ENCODE results near the gene RASL11A.
"Not testable (repeated sequence)": the region's sequence is repeated elsewhere in the genome, so short reads cannot be mapped to it uniquely, and the experiment has no call there.

The RASL11A gene

DNA sequence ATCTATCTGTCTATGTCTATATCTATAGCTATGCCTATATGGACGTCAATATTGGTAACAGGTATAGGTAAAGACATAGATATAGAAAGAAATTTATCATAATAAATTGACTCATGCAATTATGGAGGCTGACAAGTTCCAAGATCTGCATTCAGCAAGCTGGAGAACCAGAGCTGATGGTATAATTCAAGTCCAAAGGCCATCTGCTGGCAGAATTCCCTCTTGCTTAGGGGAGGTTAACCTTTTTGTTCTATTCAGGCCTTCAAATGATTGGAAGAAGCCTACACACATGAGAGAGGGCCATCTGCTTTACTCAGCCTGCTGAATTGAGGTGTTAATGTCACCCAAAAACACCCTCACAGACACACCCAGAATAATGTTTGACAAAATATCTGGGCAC lies 10.8 kb downstream of the RASL11A start:
- no CpG with 5 or more reads among the region's 1 CpG for WGBS, 2 experiments
- H3K36me3 ChIP-seq (ENCODE audit: control insufficient read depth, insufficient read depth, low read length) = no peaks in the 10 kb centered on the region

DNA sequence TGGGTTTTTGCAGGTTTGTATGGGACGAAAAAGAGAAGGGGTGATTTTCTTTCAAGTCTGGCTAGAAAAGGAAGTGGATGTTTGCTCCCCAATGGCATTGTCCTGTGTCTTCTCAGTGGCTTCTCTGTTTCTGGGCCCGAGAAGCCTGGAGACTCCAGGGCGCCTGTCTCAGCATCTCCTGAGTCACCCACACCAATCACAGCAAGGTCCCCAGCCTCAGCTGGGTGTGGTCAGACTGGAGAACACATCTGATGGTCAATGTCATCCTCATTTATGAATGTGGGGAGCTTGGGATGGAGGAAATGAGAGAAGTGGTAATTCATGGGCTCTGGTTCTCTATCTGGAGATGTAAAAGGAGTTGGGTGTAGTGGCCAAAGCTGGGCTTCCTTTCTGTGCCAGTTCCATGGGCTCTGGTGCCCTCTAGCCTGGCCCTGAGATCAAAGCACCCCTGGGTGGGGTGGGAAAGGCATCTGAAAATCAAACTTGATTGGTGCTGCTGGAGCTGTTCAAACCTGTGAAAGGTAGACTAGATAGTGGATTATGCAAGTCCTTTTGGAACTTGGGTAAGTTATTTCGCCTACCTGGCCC lies 13.4 kb downstream of the RASL11A start:
- Histone ChIP-seq H3K4me3 (ENCODE audit: insufficient read depth, low read depth, low read length) (no peak overlapping the region), H3K27me3 (ENCODE audit: control insufficient read depth, insufficient read depth, low read length, poor library complexity, severe bottlenecking) (no peaks in the 10 kb centered on the region), H3K27ac (ENCODE audit: insufficient read depth, low read depth, low read length, poor library complexity, severe bottlenecking) (no peak overlapping the region), H3K36me3 (ENCODE audit: control insufficient read depth, insufficient read depth, low read length) (no peaks in the 10 kb centered on the region), H3K9me3 (ENCODE audit: control insufficient read depth, low read length) (no peaks in the 10 kb centered on the region), H3K4me1 (ENCODE audit: control insufficient read depth, insufficient read depth, low read length) (no peaks in the 10 kb centered on the region)
- WGBS, 2 experiments = 94 to 95% methylated on average over 4 of the region's 4 CpGs

More for the DNA sequence above, 10.8 kb downstream of the RASL11A start:
- no peaks in the 10 kb centered on the region for H3K27me3 ChIP-seq (ENCODE audit: control insufficient read depth, insufficient read depth, low read length, poor library complexity, severe bottlenecking)
- no peak overlapping the region for H3K27ac ChIP-seq (ENCODE audit: insufficient read depth, low read depth, low read length, poor library complexity, severe bottlenecking)
- no peak overlapping the region for H3K4me3 ChIP-seq (ENCODE audit: insufficient read depth, low read depth, low read length)
- no peaks in the 10 kb centered on the region for H3K9me3 ChIP-seq (ENCODE audit: control insufficient read depth, low read length)
- H3K4me1 ChIP-seq (ENCODE audit: control insufficient read depth, insufficient read depth, low read length) = no peaks in the 10 kb centered on the region

DNA sequence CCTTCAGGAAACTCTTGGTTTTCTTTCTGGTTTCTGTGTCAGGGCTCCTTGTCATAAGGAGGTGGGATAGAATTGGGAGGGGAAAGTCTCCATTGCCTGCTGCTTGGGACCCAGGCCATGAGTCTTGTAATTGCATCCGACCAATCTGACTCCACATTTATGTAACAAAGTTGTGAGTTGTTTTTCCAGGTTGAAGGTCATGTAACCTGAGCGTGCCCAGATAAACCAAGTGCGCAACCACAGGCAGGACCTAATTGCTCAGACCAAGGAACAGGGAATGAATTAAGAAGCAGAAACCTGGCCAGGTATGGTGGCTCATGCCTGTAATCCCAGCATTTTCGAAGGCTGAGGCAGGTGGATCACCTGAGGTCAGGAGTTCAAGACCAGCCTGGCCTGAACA lies 17.8 kb downstream of the RASL11A start:
- Histone ChIP-seq H3K4me1 (ENCODE audit: control insufficient read depth, insufficient read depth, low read length) (no peaks in the 10 kb centered on the region), H3K36me3 (ENCODE audit: control insufficient read depth, insufficient read depth, low read length) (no peaks in the 10 kb centered on the region), H3K27me3 (ENCODE audit: control insufficient read depth, insufficient read depth, low read length, poor library complexity, severe bottlenecking) (no peaks in the 10 kb centered on the region), H3K9me3 (ENCODE audit: control insufficient read depth, low read length) (no peaks in the 10 kb centered on the region), H3K27ac (ENCODE audit: insufficient read depth, low read depth, low read length, poor library complexity, severe bottlenecking) (no peak overlapping the region), H3K4me3 (ENCODE audit: insufficient read depth, low read depth, low read length) (no peak overlapping the region)
- 83 to 95% methylated on average over 4 of the region's 4 CpGs for WGBS, 2 experiments

DNA sequence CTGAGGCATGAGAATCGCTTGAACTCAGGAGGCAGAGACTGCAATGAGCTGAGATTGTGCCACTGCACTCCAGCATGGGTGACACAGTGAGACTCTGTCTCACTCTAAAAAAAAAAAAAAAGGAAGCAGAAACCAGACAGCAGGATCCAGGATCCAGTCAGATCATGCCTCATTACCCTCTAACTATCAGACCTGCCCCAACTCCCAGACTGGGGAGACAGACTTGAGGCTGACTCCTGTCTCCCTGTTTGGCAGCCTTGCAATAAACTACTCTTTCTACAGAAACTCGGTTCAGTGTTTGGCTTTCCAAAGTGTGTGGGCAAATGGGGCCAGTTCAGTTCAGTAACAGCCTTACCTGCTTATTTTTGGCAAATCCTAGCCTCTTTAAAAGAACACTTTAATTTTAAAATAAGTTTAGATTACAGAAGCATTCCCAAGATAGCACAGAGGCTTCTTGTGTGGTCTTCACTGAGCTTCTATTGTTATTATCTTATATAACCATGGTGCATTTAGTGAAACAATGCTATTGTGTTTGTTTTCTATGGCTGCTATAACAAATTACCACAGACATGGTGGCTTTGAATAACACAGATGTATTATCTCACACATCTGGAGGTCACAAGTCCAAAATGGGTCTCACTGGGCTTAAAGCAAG lies 18.5 kb downstream of the RASL11A start:
- 85 to 89% methylated on average over 2 of the region's 2 CpGs for WGBS, 2 experiments
- Histone ChIP-seq H3K9me3 (ENCODE audit: control insufficient read depth, low read length) (no peaks in the 10 kb centered on the region), H3K27ac (ENCODE audit: insufficient read depth, low read depth, low read length, poor library complexity, severe bottlenecking) (no peak overlapping the region), H3K4me3 (ENCODE audit: insufficient read depth, low read depth, low read length) (no peak overlapping the region), H3K4me1 (ENCODE audit: control insufficient read depth, insufficient read depth, low read length) (no peaks in the 10 kb centered on the region), H3K36me3 (ENCODE audit: control insufficient read depth, insufficient read depth, low read length) (no peaks in the 10 kb centered on the region), H3K27me3 (ENCODE audit: control insufficient read depth, insufficient read depth, low read length, poor library complexity, severe bottlenecking) (no peaks in the 10 kb centered on the region)

DNA sequence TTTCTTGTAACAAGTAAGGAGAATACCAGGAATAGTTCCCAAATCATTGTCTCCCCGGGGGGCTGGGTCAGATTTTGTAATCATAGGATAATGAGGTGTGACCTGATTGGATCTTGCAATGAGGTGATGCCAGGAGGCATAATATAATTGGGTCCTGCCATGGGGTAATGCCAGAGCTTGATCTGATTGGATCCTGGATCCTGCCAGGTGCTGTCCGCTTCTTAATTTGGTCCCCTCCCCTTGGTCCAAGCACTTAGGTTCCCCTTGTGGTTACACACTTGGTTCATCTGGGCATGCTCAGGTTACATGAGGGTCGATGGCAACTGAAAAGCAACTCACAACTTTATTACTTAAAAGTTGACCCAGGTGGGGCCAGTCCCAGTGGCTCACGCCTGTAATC lies 20.1 kb downstream of the RASL11A start:
- no peaks in the 10 kb centered on the region for H3K4me1 ChIP-seq (ENCODE audit: control insufficient read depth, insufficient read depth, low read length)
- no peak overlapping the region for H3K27ac ChIP-seq (ENCODE audit: insufficient read depth, low read depth, low read length, poor library complexity, severe bottlenecking)
- 88 to 95% methylated on average over 4 of the region's 4 CpGs for WGBS, 2 experiments
- H3K36me3 ChIP-seq (ENCODE audit: control insufficient read depth, insufficient read depth, low read length) = no peaks in the 10 kb centered on the region
- H3K4me3 ChIP-seq (ENCODE audit: insufficient read depth, low read depth, low read length) = no peak overlapping the region
- no peaks in the 10 kb centered on the region for H3K27me3 ChIP-seq (ENCODE audit: control insufficient read depth, insufficient read depth, low read length, poor library complexity, severe bottlenecking)
- no peaks in the 10 kb centered on the region for H3K9me3 ChIP-seq (ENCODE audit: control insufficient read depth, low read length)

DNA sequence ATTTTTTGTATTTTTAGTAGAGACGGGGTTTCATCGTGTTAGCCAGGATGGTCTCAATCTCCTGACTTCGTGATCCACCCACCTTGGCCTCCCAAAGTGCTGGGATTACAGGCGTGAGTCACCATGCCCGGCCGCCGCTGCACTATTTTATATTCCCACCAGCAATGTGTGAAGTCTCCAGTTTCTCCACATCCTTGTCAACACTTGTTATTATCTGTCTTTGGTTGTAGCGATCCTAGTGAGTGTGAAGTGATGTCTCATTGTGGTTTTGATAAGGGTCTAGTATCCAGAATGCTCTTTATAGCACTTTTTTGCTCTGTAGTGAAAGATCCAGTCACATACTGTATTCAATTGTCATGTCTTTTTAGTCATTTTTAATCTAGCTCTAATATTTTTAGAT lies 21.3 kb downstream of the RASL11A start:
- H3K27ac ChIP-seq (ENCODE audit: insufficient read depth, low read depth, low read length, poor library complexity, severe bottlenecking); H3K9me3 ChIP-seq (ENCODE audit: control insufficient read depth, low read length); H3K27me3 ChIP-seq (ENCODE audit: control insufficient read depth, insufficient read depth, low read length, poor library complexity, severe bottlenecking); H3K36me3 ChIP-seq (ENCODE audit: control insufficient read depth, insufficient read depth, low read length); H3K4me3 ChIP-seq (ENCODE audit: insufficient read depth, low read depth, low read length); H3K4me1 ChIP-seq (ENCODE audit: control insufficient read depth, insufficient read depth, low read length): not testable (repeated sequence)
- 94% methylated on average over 8 of the region's 8 CpGs for WGBS, 2 experiments

DNA sequence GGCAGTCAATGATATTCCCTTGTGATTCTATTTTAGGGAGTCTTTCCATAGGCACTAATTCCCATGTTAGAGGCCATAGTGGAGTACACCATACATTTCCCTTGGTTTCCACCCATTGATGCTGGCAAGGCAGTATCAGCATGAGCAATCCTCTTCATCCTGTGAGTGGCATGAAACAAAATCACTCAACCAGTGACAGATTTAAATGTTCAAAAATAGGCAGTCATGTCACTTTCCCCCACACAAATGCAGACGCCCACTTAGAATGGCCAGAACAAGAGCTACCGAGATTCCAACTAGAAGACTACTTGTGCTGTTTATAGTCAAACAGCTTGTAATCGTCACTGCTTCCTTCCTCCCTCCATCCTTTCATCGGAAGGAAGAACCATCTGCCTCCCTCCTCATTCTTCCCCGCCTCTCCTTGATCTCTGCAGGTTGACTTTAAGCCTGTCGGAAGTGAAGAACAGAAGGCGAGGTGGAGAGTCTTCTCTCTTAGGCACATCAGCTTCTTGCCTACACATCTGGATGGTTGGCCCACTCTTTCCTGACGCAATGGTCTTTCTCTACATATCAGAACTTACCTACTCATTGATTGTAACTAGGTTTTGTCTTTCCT lies 22.6 kb downstream of the RASL11A start:
- H3K9me3 ChIP-seq (ENCODE audit: control insufficient read depth, low read length) = no peaks in the 10 kb centered on the region
- H3K4me1 ChIP-seq (ENCODE audit: control insufficient read depth, insufficient read depth, low read length) = no peaks in the 10 kb centered on the region
- H3K4me3 ChIP-seq (ENCODE audit: insufficient read depth, low read depth, low read length) = no peak overlapping the region
- no peaks in the 10 kb centered on the region for H3K36me3 ChIP-seq (ENCODE audit: control insufficient read depth, insufficient read depth, low read length)
- no peaks in the 10 kb centered on the region for H3K27me3 ChIP-seq (ENCODE audit: control insufficient read depth, insufficient read depth, low read length, poor library complexity, severe bottlenecking)
- 85% methylated on average over 8 of the region's 8 CpGs for WGBS, 2 experiments
- no peak overlapping the region for H3K27ac ChIP-seq (ENCODE audit: insufficient read depth, low read depth, low read length, poor library complexity, severe bottlenecking)

DNA sequence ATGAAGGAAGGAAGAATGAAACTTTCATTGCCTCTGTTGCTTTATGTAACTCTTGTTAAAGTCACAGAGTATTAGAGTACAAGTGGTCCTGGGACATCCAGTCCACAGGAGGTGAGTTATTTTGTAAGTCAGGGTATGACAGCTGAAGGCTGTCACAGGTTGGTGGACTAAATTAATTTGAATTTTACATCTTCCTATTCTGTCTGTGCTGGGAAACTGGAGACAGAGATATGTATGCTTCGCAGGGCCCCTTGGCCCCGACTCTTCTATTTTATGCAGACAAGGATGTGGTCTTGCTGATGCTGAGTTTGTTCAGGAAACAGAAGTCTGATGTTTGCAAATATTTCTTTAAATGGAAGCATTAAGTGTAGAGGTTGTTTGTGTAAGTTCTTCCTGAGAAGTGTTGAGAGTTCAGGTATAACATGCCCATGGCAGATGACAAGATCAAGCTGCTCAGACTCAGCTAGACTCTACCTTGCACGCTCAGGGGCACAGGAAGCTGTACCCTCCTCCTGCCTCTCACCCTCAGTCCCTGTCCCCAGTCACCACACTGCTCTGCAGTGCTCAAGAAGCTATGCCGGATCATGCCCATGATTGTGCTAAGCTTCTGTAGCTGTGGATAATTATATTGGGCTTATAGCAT lies 23.4 kb downstream of the RASL11A start:
- H3K4me1 ChIP-seq (ENCODE audit: control insufficient read depth, insufficient read depth, low read length) = no peaks in the 10 kb centered on the region
- no peaks in the 10 kb centered on the region for H3K9me3 ChIP-seq (ENCODE audit: control insufficient read depth, low read length)
- no peak overlapping the region for H3K4me3 ChIP-seq (ENCODE audit: insufficient read depth, low read depth, low read length)
- H3K27ac ChIP-seq (ENCODE audit: insufficient read depth, low read depth, low read length, poor library complexity, severe bottlenecking) = no peak overlapping the region
- no peaks in the 10 kb centered on the region for H3K27me3 ChIP-seq (ENCODE audit: control insufficient read depth, insufficient read depth, low read length, poor library complexity, severe bottlenecking)
- H3K36me3 ChIP-seq (ENCODE audit: control insufficient read depth, insufficient read depth, low read length) = no peaks in the 10 kb centered on the region
- 92 to 95% methylated on average over 4 of the region's 4 CpGs for WGBS, 2 experiments

DNA sequence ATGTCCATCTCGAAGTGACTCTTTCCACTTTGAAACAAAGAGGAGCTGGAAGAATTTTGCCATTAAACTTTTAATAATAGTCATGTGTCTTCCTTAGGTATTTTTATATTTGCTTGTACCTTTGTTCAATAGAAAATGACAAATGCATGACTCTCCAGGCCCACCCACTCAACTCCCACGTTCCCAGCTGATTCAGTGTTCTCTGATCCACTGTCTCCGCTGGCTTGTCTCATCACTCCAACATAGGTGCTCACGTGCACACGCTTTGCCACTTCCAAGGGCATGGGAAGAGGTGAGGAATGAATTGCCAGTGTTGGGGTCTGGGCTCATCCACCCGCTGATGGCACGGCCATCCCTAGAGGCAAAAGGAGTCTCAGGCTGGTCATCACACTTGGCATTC lies 24.5 kb downstream of the RASL11A start:
- 90 to 95% methylated on average over 6 to 7 of the region's 7 CpGs for WGBS, 2 experiments

DNA sequence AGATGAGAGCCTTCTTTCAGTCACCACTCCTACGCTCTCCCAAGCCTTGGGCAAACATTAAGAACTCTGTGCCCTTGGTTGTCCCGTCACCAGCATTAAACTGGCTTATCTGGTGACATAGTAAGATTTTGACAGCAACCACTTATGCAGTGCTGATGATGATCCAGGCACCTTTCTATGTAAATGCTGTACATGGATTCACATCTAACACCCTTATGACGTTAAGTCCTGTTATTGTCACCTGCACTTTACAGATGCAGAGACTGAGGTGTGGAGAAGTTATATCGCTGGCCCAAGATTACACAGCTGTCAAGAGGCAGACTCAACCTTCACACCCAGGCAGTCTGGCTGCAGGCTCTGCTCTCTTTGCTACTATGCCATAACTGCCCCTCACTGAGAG lies 25.0 kb downstream of the RASL11A start:
- Histone ChIP-seq H3K4me3 (ENCODE audit: insufficient read depth, low read depth, low read length) (no peak overlapping the region), H3K9me3 (ENCODE audit: control insufficient read depth, low read length) (no peaks in the 10 kb centered on the region), H3K27me3 (ENCODE audit: control insufficient read depth, insufficient read depth, low read length, poor library complexity, severe bottlenecking) (no peaks in the 10 kb centered on the region), H3K36me3 (ENCODE audit: control insufficient read depth, insufficient read depth, low read length) (no peaks in the 10 kb centered on the region), H3K27ac (ENCODE audit: insufficient read depth, low read depth, low read length, poor library complexity, severe bottlenecking) (no peak overlapping the region), H3K4me1 (ENCODE audit: control insufficient read depth, insufficient read depth, low read length) (no peaks in the 10 kb centered on the region)
- WGBS, 2 experiments = 91 to 93% methylated on average over 4 of the region's 4 CpGs

More for the DNA sequence above, 24.5 kb downstream of the RASL11A start:
- H3K27ac ChIP-seq (ENCODE audit: insufficient read depth, low read depth, low read length, poor library complexity, severe bottlenecking) = no peak overlapping the region
- H3K27me3 ChIP-seq (ENCODE audit: control insufficient read depth, insufficient read depth, low read length, poor library complexity, severe bottlenecking) = no peaks in the 10 kb centered on the region
- no peaks in the 10 kb centered on the region for H3K4me1 ChIP-seq (ENCODE audit: control insufficient read depth, insufficient read depth, low read length)
- no peak overlapping the region for H3K4me3 ChIP-seq (ENCODE audit: insufficient read depth, low read depth, low read length)
- H3K9me3 ChIP-seq (ENCODE audit: control insufficient read depth, low read length) = no peaks in the 10 kb centered on the region
- H3K36me3 ChIP-seq (ENCODE audit: control insufficient read depth, insufficient read depth, low read length) = no peaks in the 10 kb centered on the region

Measured in ectodermal cell (in vitro differentiated cells).